ENCODE results near the gene KCTD5.

Gene KCTD5

GRCh38 chr16:2673066-2673999, 9.0 kb upstream of the KCTD5 start:
- Histone ChIP-seq H3K4me3 (ENCODE audit: low read depth, low read length) (peak overlapping the region; percentile 63), H3K9me3 (ENCODE audit: control insufficient read depth, insufficient read depth, low read depth, low read length) (no peaks in the 10 kb centered on the region), H3K27ac (ENCODE audit: extremely low read depth, low read depth, low read length) (peak overlapping the region; percentile 62; the same call in 1 of the 2 replicates), H3K4me1 (ENCODE audit: control insufficient read depth, insufficient read depth, low read length) (peaks cover 7% of the 10 kb centered on the region), H3K36me3 (ENCODE audit: control insufficient read depth in 2 of 2, insufficient read depth in 1 of 2, low read length in 2 of 2) (peaks cover 0 to 6% of the 10 kb centered on the region in 2 experiments; a peak in 1 of 3 replicates)
- ChIA-PET CTCF (interaction anchor here (0.6 to 0.7 kb wide), 2 partner anchors 253 to 518 kb away, joined by 3 read pairs; no protein-coding TSS in a partner anchor), POLR2A (interaction anchor here (0.7 to 1.4 kb wide), 6 partner anchors 8 to 518 kb away, joined by 3 to 35 read pairs (median 4); partner anchors contain the start of genes FLYWCH2, KCTD5, SRRM2 and TRAF7)
- TF ChIP-seq ZNF214 (tag by site-specific recombination; IDR thresholded peaks at IDR 0.05; ENCODE audit: borderline replicate concordance) (no peak), ELK4 (IDR thresholded peaks at IDR 0.05; ENCODE audit: borderline replicate concordance, low read depth, low read length) (no peak), KLF10 (tag by site-specific recombination; IDR thresholded peaks at IDR 0.05) (peak; percentile 47; the same call in 1 of the 2 replicates), HOXD13 (CRISPR knock-in tag; IDR thresholded peaks at IDR 0.05; ENCODE audit: borderline replicate concordance) (no peak), ZNF843 (tag by site-specific recombination; IDR thresholded peaks at IDR 0.05) (no peak), ZBTB26 (tag by site-specific recombination; optimal IDR thresholded peaks at IDR 0.05) (peak; percentile 34), SP2 (tag by site-specific recombination; IDR thresholded peaks at IDR 0.05) (peak; percentile 76), ZSCAN30 (tag by site-specific recombination; IDR thresholded peaks at IDR 0.05) (0 out of 2 replicates have a peak, but pooled peaks have one; percentile 39), ZNF792 (tag by site-specific recombination; IDR thresholded peaks at IDR 0.05) (no peak), ZNF488 (tag by site-specific recombination; IDR thresholded peaks at IDR 0.05) (no peak), ZNF610 (tag by site-specific recombination; IDR thresholded peaks at IDR 0.05; ENCODE audit: borderline replicate concordance) (no peak), ZNF629 (tag by site-specific recombination; IDR thresholded peaks at IDR 0.05) (no peak; the same call in 1 of the 2 replicates), ZXDB (tag by site-specific recombination; IDR thresholded peaks at IDR 0.05) (peak; percentile 29; the same call in 1 of the 2 replicates), ZNF530 (tag by site-specific recombination; IDR thresholded peaks at IDR 0.05; ENCODE audit: low read depth) (no peak), ZBTB6 (tag by site-specific recombination; IDR thresholded peaks at IDR 0.05) (no peak), EGR2 (tag by site-specific recombination; IDR thresholded peaks at IDR 0.05; ENCODE audit: low read depth) (peak; percentile 16; the same call in 1 of the 2 replicates), RBAK (tag by site-specific recombination; IDR thresholded peaks at IDR 0.05) (no peak)
- TF ChIP-seq, protein P1, sequence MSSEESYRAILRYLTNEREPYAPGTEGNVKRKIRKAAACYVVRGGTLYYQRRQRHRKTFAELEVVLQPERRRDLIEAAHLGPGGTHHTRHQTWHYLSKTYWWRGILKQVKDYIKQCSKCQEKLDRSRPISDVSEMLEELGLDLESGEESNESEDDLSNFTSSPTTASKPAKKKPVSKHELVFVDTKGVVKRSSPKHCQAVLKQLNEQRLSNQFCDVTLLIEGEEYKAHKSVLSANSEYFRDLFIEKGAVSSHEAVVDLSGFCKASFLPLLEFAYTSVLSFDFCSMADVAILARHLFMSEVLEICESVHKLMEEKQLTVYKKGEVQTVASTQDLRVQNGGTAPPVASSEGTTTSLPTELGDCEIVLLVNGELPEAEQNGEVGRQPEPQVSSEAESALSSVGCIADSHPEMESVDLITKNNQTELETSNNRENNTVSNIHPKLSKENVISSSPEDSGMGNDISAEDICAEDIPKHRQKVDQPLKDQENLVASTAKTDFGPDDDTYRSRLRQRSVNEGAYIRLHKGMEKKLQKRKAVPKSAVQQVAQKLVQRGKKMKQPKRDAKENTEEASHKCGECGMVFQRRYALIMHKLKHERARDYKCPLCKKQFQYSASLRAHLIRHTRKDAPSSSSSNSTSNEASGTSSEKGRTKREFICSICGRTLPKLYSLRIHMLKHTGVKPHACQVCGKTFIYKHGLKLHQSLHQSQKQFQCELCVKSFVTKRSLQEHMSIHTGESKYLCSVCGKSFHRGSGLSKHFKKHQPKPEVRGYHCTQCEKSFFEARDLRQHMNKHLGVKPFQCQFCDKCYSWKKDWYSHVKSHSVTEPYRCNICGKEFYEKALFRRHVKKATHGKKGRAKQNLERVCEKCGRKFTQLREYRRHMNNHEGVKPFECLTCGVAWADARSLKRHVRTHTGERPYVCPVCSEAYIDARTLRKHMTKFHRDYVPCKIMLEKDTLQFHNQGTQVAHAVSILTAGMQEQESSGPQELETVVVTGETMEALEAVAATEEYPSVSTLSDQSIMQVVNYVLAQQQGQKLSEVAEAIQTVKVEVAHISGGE (tag by site-specific recombination; conservative IDR thresholded peaks at IDR 0.05; ENCODE audit: low read depth): peak; percentile 29; the same call in 1 of the 2 replicates
- TF ChIP-seq, protein P2, sequence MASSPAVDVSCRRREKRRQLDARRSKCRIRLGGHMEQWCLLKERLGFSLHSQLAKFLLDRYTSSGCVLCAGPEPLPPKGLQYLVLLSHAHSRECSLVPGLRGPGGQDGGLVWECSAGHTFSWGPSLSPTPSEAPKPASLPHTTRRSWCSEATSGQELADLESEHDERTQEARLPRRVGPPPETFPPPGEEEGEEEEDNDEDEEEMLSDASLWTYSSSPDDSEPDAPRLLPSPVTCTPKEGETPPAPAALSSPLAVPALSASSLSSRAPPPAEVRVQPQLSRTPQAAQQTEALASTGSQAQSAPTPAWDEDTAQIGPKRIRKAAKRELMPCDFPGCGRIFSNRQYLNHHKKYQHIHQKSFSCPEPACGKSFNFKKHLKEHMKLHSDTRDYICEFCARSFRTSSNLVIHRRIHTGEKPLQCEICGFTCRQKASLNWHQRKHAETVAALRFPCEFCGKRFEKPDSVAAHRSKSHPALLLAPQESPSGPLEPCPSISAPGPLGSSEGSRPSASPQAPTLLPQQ (tag by site-specific recombination; IDR thresholded peaks at IDR 0.05): 0 out of 2 replicates have a peak, but pooled peaks have one; percentile 45
- TF ChIP-seq, protein P3, sequence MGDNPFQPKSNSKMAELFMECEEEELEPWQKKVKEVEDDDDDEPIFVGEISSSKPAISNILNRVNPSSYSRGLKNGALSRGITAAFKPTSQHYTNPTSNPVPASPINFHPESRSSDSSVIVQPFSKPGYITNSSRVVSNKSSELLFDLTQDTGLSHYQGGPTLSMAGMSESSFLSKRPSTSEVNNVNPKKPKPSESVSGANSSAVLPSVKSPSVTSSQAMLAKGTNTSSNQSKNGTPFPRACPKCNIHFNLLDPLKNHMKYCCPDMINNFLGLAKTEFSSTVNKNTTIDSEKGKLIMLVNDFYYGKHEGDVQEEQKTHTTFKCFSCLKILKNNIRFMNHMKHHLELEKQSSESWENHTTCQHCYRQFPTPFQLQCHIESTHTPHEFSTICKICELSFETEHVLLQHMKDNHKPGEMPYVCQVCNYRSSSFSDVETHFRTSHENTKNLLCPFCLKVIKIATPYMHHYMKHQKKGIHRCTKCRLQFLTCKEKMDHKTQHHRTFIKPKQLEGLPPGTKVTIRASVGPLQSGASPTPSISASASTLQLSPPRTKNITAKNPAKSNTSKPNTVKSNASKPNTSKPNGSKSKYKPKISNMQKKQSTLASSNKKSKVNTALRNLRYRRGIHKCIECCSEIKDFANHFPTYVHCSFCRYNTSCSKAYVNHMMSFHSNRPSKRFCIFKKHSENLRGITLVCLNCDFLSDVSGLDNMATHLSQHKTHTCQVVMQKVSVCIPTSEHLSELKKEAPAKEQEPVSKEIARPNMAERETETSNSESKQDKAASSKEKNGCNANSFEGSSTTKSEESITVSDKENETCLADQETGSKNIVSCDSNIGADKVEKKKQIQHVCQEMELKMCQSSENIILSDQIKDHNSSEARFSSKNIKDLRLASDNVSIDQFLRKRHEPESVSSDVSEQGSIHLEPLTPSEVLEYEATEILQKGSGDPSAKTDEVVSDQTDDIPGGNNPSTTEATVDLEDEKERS (tag by site-specific recombination; IDR thresholded peaks at IDR 0.05): no peak
